Frontal cortex (tissue), 4 donors: Measurements from ENCODE around the gene BTLA. TPM values are rescaled to one million over a fixed set of nuclear protein-coding genes. Genes with fewer than 3 reads are reported as not detected.
"Not testable (repeated sequence)": the region's sequence is repeated elsewhere in the genome, so short reads cannot be mapped to it uniquely, and the experiment has no call there.

ENCODE experiments used
- DNase-seq, 2 donors: peaks; one replicate each; pipeline ENCODE4 v3.0.0; 2012; ENCODE audit warnings: low spot score in 2 of 2
- FAIRE-seq: peaks from 2 replicates; lab custom pipeline; 2012; peaks lifted over from hg19 to GRCh38; lab: Jason Lieb, UNC
- total RNA-seq: library from RNA; depleted of rRNA; stranded (reverse); fragments of >200 nt; gene quantifications from one replicate; pipeline ENCODE4 v1.2.3, GENCODE V29; 2014
- donor health status: control.
- donor health status: control.
- donor health status: control.

Gene BTLA
- total RNA-seq, 1 donor from 2014 or later: under 0.01 TPM

DNA sequence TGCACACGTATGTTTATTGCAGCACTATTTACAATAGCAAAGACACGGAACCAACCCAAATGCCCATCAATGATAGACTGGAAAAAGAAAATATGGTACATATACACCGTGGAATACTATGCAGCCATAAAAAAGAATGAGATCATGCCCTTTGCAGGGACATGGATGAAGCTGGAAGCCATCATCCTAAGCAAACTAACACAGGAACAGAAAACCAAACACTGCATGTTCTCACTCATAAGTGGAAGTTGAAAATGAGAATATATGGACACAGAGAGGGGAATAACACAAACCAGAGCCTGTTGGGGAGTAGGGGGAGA is 4.9 kb downstream of the BTLA start:
- FAIRE-seq, DNase-seq: not testable (repeated sequence)

DNA sequence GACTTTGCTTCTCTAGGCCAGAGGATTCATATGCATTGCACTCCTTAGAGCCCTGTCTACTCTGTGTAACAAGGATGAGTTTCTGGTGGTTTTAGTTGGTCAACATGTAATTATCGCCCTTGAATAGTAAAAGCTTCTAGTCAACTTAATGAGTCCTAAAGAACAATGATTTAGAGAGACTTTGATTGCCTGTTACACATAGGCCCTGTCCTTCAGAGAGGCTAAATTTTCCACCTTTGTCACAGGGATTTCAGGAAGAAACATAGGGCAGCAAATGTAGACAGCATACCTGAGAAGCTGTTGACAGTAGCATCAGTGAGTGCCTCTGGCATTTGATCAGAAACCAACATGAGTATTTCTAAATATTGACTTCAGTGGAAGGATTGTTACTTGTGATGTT is 7.1 kb downstream of the BTLA start:
- FAIRE-seq (no peak), DNase-seq (no peak)

DNA sequence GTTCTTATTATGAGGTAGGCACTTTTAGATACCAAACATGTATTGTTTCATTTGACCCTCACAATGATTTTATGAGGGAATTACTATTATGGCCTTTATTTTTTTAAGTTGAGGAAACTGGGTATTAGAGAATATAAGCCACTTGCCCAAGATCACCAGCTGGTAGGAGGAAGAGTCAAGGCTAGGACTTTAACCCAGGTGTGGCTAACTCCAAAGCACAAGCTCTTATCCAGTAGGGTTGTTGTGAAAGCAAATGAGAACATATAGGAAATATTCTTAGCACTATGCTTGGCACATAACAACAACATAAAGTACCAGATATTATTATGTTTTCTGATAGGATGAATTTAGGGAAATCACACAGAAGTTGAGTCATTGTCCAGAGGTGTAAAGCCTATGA is 7.9 kb downstream of the BTLA start:
- no peak for FAIRE-seq
- DNase-seq: no peak

DNA sequence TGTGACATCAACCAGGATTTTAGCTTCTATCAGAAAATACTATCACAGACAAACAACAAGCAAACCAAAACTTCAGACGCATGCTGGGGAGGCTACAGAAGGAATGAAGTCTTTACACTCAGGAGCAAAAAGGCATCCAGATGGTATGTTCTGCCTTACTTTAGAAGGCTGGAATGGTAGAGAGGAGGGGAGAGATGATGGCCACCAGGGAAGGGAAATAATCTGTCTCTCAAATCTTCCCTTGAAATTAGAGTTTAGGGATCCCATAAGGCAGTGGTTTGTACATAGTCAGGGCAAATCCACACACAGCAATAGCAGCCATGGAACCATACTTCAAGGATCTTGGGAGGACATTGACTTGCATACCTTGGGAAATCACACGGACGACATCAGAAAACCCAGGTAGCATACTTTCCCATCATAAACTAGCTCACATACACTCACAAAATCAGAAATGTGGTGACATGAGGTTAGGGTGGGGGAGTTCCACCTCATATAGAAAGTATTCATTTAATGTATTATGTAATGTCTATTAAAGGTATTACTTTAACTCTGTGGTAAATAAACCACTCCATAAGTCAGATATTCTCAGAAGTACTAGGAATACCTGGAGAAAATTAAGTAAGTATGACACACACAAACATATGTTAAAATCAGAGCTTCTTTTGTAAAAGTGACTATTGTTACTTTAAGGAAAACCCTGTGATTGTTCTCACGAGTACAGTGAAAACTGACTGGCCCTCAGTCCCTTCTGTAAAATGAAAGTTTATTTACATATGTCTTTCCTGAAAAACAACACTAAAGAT is 9.4 kb downstream of the BTLA start:
- no peak for FAIRE-seq
- no peak for DNase-seq

DNA sequence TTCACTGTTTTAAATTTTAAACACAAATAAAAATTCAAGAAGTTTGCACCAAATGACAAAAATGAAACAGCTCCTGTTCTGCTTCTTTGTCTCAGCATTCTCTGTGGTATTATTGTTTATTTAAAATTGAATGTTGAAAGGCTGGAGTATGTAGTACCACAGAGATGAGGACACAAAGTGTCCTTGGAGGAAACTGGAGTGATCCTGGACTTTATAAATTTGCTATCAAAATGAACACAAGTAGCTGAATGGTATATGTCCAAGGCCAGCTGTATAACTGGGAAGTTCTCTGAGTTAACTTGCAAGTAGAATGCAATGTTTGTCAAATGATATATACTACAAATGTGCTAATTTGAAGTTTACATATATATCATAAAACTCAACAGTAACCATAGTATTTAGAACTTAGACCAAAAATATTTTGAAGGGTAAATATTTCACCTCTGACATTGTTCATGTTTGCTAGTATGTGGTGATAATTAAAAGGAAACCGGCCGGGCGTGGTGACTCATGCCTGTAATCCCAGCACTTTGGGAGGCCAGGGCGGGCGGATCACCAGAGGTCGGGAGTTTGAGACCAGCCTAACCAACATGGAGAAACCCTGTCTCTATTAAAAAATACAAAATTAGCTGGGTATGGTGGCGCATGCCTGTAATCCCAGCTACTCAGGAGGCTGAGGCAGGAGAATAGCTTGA is 12.3 kb downstream of the BTLA start:
- FAIRE-seq (no peak), DNase-seq (no peak)

DNA sequence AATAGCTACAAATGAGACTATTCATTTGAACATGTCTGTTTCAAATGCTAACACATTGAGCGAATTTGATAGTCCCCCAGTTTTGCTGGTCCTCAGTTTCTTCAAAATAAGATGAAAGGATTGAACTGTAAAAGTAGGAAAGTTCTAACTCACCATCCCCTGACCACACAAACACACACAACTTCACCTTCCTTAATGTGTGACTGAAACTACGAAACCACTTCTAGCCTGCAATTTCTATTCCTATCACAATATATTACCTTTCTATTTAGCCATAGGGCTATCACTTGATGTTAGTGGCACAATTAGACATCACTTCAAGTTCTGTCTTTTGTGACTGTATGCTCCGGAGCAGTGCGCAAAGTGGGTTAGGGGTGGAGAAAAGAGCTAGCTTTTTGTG is 14.9 kb downstream of the BTLA start:
- FAIRE-seq: no peak
- DNase-seq: no peak

DNA sequence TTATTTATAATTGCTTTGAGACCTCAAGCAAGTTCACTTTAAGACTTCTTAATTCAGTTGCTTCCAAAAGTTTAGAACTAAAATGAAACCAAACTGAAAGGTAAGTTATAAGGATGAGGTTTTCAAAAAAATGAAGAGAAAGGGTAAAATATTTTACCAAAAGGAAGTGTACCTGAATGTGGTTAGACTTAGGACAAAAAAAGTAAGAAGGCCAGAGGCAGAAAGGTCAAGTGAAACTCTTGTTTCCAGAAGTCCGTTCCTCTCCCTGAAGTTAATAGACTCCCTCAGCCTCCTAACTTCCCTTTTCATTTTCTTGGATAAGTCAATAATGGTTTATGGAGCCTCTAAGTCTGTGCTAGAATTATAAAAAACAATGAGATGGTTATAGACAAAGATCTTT is 16.6 kb downstream of the BTLA start:
- FAIRE-seq (no peak), DNase-seq (no peak)

DNA sequence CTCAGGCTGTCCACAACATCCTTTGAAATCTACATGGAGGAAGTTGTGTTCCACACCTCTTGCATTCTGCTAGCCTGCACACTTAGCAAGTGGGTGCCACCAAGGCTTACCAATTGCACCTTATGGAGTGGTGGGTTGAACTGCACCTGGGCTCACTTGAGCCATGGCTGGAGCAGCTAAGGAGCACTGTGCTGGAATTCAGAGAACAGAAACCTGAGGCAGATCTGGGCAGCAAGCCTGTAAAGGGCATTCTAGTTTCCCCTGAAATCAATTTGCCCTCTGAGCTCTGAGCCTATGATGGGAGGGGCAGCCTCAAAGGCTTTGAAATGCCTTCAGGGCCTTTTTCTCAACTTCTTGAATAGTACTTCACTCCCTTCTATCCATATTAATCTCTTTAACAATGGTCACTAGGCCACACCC is 18.0 kb downstream of the BTLA start:
- no peak for DNase-seq
- FAIRE-seq: no peak

DNA sequence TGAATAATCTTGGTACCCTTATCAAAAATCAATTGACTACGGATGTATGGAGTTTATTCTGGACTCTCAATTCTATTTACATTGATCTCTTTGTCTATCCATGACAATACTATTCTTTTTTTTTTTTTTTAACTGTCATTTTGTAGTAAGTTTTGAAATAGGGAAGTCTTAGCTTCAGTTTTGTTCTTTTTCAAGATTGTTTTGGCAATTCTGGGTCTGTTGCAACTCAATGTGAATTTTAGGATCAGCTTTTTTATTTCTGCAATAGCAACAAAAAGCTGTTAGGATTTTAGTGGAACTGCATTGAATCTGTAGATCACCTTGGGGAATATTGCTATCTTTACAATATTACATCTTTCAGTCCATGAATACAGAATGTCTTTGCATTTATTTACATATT is 21.4 kb downstream of the BTLA start:
- DNase-seq (no peak), FAIRE-seq (no peak)

DNA sequence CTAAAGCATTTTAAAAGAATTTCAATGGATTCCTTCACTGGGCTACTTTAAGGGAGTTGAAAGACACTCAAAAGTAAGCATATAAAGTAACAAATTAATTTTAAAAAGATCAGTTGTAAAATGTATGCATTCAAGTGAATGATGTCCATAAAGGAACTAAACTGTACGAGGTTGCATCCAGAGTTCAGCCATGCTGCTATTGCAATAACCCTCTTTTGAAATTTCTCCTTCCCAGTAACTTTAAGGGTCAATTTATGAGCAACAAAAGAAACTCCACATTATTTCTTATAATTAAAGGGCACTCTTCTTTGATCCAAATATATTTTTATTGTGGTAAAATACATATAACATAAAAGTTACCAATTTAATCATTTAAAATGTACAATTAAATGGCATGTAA is 22.9 kb downstream of the BTLA start:
- DNase-seq (no peak), FAIRE-seq (no peak)

DNA sequence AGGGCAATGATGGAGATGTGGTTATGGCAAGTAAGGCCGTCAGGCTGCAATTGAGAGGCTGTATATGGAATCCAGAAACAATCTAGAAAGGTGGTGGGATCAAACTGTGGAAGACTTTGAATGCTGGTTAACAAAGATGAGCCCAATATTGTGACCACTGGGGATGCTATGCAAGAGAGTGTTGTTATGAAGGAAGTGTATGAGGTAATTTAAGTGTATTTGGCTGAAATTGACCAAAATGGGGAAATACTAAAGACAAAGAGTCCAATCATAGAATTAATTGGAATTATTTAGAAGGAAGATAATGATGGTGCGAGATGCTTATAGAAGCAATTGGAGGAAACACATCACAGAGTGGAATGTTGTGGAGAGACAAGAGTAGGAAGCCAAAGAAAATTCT is 24.5 kb downstream of the BTLA start:
- DNase-seq (no peak), FAIRE-seq (no peak)

DNA sequence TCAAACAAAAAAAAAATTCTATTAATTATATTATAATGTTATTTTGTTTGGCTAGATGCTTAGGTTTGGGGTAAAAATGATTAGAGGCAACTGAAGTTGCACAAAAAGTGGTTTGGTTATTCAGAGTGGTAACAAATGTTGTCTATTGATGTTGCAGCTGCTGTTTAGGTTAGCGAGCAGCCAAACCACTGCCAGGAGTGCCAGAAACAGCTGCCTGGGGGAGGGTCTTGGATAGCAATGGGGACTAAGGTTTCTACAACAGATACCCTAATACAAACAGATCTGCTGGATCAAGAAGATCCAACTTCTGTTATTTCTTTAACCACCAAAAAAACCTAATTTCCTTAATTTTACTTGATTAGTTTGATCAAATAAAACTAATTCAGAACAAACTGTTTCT is 26.6 kb downstream of the BTLA start:
- no peak for FAIRE-seq

DNA sequence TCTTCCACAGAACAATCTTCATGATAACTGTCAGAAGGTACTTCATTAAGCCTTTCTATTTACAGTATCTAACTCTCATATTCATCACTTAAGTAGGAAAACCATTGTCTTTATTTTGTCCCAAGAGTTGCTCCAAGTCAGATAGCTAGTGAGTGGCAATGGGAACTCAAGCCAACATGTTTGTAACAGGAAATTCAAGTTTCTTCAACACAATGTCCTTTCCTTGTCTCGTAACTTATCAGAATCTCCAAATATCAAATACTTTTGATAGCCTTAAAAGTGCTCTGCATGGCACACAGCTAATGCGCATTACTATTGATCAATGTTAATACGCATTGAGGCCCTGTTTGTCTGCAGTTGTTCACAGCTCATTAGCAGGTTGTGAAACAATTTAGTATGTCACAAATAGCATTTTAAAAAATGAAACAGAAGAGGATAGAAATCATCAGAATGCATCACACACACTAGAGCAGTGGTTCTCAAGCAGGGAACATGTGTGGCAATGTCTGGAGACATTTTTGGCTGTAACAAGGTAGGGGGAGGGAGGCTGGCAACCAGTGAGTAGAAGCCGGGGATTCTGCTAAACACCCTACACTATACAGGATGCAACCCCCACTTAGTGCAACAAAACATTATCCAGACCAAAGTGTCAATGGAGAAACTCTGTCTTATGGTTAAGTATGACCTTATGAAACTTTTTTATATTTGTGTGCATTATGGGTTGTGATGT is 27.5 kb downstream of the BTLA start:
- FAIRE-seq (no peak), DNase-seq (no peak)

More for the DNA sequence above, 26.6 kb downstream of the BTLA start:
- DNase-seq: no peak

DNA sequence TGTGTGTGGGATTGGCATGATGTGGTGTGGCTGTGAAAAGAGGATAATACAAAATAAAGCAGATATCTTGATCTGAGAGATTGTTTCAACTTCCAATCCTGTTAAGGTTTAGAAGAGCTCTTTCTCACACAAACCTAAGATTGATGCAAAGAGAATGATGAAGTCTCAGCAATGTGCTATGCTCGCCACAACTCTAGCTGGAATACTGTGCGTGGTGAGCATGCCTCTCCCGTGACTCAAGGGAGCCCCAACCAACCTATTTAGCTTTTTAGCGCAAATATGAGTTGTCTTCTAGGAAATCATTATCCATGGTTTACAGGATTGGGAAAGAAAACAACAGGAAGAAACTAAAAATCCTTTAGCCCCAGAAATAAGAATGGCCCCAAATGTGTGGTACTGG is 28.5 kb downstream of the BTLA start:
- no peak for FAIRE-seq
- DNase-seq: no peak

DNA sequence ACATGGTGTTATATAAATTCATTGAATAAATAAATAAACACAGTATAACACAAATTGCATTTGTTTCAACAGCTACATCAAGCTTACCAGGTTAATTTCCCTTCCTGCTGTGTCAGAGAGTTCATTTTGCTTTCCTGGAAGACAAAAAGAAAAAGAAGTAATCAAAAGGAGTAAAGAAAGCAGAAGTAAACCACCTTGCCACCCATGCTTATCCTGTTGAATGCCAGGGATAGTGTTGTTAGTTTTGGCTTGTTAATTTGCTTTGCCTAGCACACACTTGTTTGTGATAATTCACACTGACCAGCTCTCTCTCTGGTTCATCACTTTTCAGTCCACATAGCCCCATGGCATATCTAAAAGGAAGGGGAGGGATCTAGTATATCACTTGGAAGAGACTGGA is 29.6 kb downstream of the BTLA start:
- DNase-seq: no peak
- FAIRE-seq: no peak

DNA sequence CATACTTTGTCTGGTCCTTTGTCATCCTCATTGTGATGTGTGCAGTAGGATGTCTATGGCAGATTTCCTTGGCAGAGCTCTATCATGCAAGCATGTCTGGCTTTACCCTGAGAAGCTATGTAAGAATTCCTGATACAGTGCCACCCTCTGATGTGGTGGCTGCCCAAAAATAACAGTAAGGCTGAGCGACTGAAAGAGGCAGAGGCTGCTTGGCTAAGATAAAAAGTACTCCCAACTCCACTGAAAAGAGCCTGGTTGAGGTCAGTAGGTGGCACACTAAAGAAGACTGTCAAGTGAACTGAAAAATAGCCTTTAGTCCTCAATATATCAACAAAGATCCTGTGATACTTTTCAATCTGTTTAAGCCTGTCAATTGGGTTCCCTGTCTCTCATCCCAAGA is 31.7 kb downstream of the BTLA start:
- DNase-seq: no peak
- no peak for FAIRE-seq

DNA sequence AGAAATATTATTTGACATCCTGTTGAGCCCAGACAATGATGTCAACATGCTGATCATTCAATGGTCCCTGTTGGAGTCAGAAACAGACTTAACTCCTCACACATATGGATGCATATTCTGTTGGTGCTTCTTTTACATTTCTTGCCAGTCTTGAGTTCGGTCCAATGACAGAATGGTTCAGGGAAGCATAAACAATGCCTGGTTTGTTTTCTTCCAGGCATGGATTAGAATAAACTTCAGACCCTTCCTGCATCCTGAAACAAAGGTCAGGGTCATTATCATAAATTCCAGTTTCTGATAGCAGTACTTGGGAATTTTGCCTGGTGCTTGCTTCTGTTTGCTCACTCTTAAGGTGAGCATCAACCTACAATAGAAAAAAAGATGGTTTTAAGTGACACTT is 33.3 kb downstream of the BTLA start:
- DNase-seq (no peak), FAIRE-seq (no peak)

DNA sequence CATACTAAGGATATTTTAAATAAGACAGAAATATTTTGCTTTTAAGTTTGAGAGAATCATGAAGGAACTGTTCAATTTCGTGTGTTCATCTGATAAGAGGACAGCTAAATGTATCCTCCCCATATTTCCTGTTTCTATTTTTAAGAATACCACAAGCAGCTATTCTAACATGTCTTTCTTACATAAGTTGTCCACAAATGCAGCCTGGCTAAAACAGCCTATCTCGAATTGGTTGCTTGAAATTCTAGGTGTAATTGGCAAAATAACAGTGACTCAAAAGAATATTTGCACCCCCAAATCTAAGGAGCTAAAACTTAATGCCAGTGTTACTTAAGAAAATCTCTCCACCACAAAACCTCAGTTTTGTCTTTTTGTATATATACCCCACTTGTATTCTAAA is 35.0 kb downstream of the BTLA start:
- DNase-seq (no peak), FAIRE-seq (no peak)

DNA sequence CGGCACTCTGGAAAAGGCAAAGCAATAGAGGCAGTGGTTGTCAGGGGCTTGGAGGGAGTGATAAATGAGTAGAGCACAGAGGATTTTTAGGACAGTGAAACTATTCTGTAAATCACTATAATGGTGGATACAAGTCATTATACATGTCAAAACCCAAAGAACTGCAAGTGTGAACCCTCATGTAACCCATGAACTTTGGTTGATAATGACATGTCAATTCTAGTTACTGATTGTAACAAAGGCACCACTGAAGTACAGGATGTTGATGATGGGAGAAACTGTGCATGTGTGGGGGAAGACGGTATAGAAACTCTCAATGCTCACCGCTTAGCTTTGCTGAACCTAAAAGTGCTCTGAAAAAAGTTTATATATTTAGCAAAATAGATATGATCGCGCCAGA is 36.0 kb downstream of the BTLA start:
- no peak for FAIRE-seq
- no peak for DNase-seq

DNA sequence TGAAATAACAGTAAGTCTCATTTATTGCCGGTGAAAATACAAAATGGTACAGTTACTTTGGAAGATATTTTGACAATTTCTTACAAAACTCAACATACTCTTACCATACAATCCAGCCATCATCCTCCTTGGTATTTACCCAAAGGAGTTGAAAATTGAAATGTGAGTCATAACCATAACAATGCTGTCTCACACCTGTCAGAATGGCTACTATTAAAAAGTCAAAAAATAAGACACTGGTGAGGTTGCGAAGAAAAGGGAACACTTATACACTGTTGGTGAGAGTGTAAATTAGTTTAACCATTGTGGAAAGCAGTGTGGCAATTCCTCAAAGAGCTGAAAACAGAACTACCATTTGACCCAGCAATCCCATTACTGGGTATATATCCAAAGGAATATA is 37.5 kb downstream of the BTLA start:
- not testable (repeated sequence) for FAIRE-seq, DNase-seq

DNA sequence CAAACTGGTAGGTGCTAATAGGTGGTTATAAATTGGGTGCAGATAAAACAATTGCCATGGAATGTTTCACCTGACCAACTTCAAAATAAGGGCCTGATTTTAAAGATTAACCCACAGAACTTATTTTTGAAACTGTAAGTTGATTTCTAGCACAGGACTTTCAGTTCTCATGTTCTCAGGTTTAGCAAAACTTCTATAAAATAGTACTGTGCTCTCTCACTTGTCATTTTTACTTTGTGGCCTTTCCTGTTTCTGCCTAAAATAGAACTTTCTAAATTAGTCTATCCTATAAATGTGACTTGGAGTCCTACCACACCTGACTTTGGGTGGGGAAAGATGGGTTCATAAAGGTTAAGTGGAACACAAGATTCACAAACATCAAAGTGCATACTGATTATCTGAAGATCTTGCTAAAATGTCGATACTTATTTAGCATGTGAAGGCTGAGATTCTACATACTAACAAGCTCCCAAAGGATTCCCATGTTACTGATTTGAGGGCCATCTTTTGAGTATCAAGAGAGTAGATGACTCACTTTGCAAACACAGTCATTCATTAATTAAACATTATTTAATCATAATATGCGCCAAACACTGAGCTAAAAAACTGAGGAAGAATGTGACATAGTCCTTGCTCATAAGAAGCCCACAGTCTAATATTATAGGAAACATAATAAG is 38.6 kb downstream of the BTLA start:
- FAIRE-seq (no peak), DNase-seq (no peak)
